Breast epithelium (tissue), 4 donors: Measurements from ENCODE around the gene CSNK2A2. TPM values are rescaled to one million over a fixed set of nuclear protein-coding genes. Genes with fewer than 3 reads are reported as not detected.

Source experiments
- DNase-seq, 2 donors: peaks; one replicate each; pipeline ENCODE4 v3.0.0-alpha.2; 2019; ENCODE audit warnings: low spot score in 2 of 2
- H3K27ac ChIP-seq, 2 donors: fragments of 200-600 bp; sonication (generic) in 1 of 2; one replicate each; pipeline ENCODE4 v1.5.1; 2016 to 2019; ENCODE audit warnings: mild to moderate bottlenecking in 1 of 2
- H3K27me3 ChIP-seq, 2 donors: fragments of 200-600 bp; sonication (generic) in 1 of 2; one replicate each; pipeline versions ENCODE4 v1.5.1 to v1.6.0; 2017 to 2019; ENCODE audit warnings: control low read depth in 1 of 2, mild to moderate bottlenecking in 1 of 2
- H3K36me3 ChIP-seq: fragments of 200-600 bp; one replicate; pipeline ENCODE4 v1.5.1; 2019
- H3K4me1 ChIP-seq, 2 donors: fragments of 200-600 bp; sonication (generic); one replicate each; pipeline ENCODE4 v1.5.1; 2016 to 2019; ENCODE audit warnings: control low read depth in 1 of 2
- H3K4me3 ChIP-seq, 3 donors: fragments of 200-600 bp; sonication (generic); 1 replicate in 2 of 3; 2 replicates in 1 of 3; pipeline ENCODE4 v1.5.1; 2016 to 2019; ENCODE audit warnings: mild to moderate bottlenecking in 3 of 3, moderate library complexity in 2 of 3
- H3K9me3 ChIP-seq, 2 donors: fragments of 200-600 bp; sonication (generic) in 1 of 2; one replicate each; pipeline ENCODE4 v1.5.1; 2016 to 2019; ENCODE audit warnings: control low read depth in 1 of 2
- CTCF ChIP-seq, 3 donors: fragments of 450-650 bp; IDR thresholded peaks; one replicate each; pipeline ENCODE4 v1.5.1; 2016 to 2017; ENCODE audit warnings: antibody characterized with exemption in 3 of 3, mild to moderate bottlenecking in 3 of 3, moderate library complexity in 3 of 3
- POLR2A ChIP-seq: fragments of 450-650 bp; IDR thresholded peaks from one replicate; pipeline ENCODE4 v1.6.1; 2016; ENCODE audit warnings: antibody characterized with exemption, mild to moderate bottlenecking, moderate library complexity
- POLR2AphosphoS5 ChIP-seq, 3 donors: sonication (generic); formaldehyde crosslinking; IDR thresholded peaks; one replicate each; pipeline ENCODE4 v1.6.1; 2017; ENCODE audit warnings: antibody characterized with exemption in 3 of 3
- intact Hi-C: fragments of 100-400 bp; cut with DNase I; formaldehyde crosslinking; loops from one replicate; pipeline ENCODE4 v1.15.1; 2023; ENCODE audit warnings: low total_unique reads
- total RNA-seq, 3 donors: library from RNA; depleted of rRNA; stranded (reverse); fragments of >200 nt; gene quantifications; one replicate each; pipeline ENCODE4 v1.1.0, GENCODE V29; 2016

CSNK2A2 gene
- total RNA-seq, 3 donors from 2014 or later, result 25.6 to 47.7 (median 29.4) TPM

GRCh38 chr16:58234831-58235595, 37.1 kb upstream of the CSNK2A2 start:
- H3K4me1 ChIP-seq, result no peaks in the 10 kb centered on the region
- no peaks in the 10 kb centered on the region for H3K9me3 ChIP-seq
- no peak overlapping the region for H3K4me3 ChIP-seq
- H3K27ac ChIP-seq, result no peak overlapping the region
- TF ChIP-seq POLR2AphosphoS5 (IDR thresholded peaks at IDR 0.05) (no peak), CTCF (IDR thresholded peaks at IDR 0.05) (no peak)
- intact Hi-C loops, result no loop called here
- H3K27me3 ChIP-seq, result no peaks in the 10 kb centered on the region
- H3K36me3 ChIP-seq, result no peaks in the 10 kb centered on the region
- DNase-seq, result no peak

GRCh38 chr16:58230259-58230658, 32.4 kb upstream of the CSNK2A2 start:
- no peak for TF ChIP-seq CTCF (IDR thresholded peaks at IDR 0.05)
- no peak for TF ChIP-seq POLR2AphosphoS5 (IDR thresholded peaks at IDR 0.05)
- no peak for TF ChIP-seq POLR2A
- intact Hi-C loops, result no loop called here

GRCh38 chr16:58226790-58227189, 28.9 kb upstream of the CSNK2A2 start:
- no peak for DNase-seq
- Histone ChIP-seq H3K27me3 (no peaks in the 10 kb centered on the region), H3K36me3 (no peaks in the 10 kb centered on the region), H3K9me3 (no peaks in the 10 kb centered on the region), H3K27ac (no peak overlapping the region), H3K4me3 (no peak overlapping the region), H3K4me1 (no peaks in the 10 kb centered on the region)
- TF ChIP-seq POLR2AphosphoS5 (IDR thresholded peaks at IDR 0.05), result no peak
- no peak for TF ChIP-seq CTCF (IDR thresholded peaks at IDR 0.05)
- no peak for TF ChIP-seq POLR2A
- intact Hi-C loops, result loop anchor here (5.0 kb wide), 1 partner anchor 479 kb away; no protein-coding TSS in a partner anchor

More at GRCh38 chr16:58230259-58230658, 32.4 kb upstream of the CSNK2A2 start:
- Histone ChIP-seq H3K4me3 (no peak overlapping the region), H3K9me3 (no peaks in the 10 kb centered on the region), H3K36me3 (no peaks in the 10 kb centered on the region), H3K27ac (no peak overlapping the region), H3K4me1 (no peaks in the 10 kb centered on the region), H3K27me3 (no peaks in the 10 kb centered on the region)
- DNase-seq, result no peak

GRCh38 chr16:58225965-58226602, 28.2 kb upstream of the CSNK2A2 start:
- intact Hi-C loops, result loop anchor here (5.0 kb wide), 1 partner anchor 479 kb away; no protein-coding TSS in a partner anchor
- DNase-seq, result no peak

More at GRCh38 chr16:58225965-58226602, 28.2 kb upstream of the CSNK2A2 start:
- H3K27ac ChIP-seq, result no peak overlapping the region
- H3K9me3 ChIP-seq, result no peaks in the 10 kb centered on the region
- H3K4me3 ChIP-seq, result no peak overlapping the region
- TF ChIP-seq CTCF (IDR thresholded peaks at IDR 0.05) (no peak), POLR2A (no peak), POLR2AphosphoS5 (IDR thresholded peaks at IDR 0.05) (no peak)
- H3K36me3 ChIP-seq, result no peaks in the 10 kb centered on the region
- no peaks in the 10 kb centered on the region for H3K4me1 ChIP-seq
- H3K27me3 ChIP-seq, result no peaks in the 10 kb centered on the region
